NCI-H510A treated with DMSO at 0.1 percent for 48 hours (cell line): ENCODE measurements around the gene OSBPL6.
"Not testable (repeated sequence)": the region's sequence is repeated elsewhere in the genome, so short reads cannot be mapped to it uniquely, and the experiment has no call there.

Experiments used
- DNase-seq: peaks from one replicate; lab custom pipeline; 2025; lab: John Stamatoyannopoulos, UW

OSBPL6 gene

GRCh38 chr2:178198441-178198840 is 4.1 kb downstream of the OSBPL6 start:
- DNase-seq: not testable (repeated sequence)

- no peak for DNase-seq
Measured at GRCh38 chr2:178199334-178199733, 5.0 kb downstream of the OSBPL6 start.

- no peak for DNase-seq
Measured at GRCh38 chr2:178200331-178200730, 6.0 kb downstream of the OSBPL6 start.

- no peak for DNase-seq
Measured at GRCh38 chr2:178202927-178203326, 8.6 kb downstream of the OSBPL6 start.

- DNase-seq: no peak
Measured at GRCh38 chr2:178204977-178205376, 10.7 kb downstream of the OSBPL6 start.

- peak; percentile 19 for DNase-seq
Measured at GRCh38 chr2:178205853-178206521, 11.7 kb downstream of the OSBPL6 start.

- DNase-seq: no peak
Measured at GRCh38 chr2:178208336-178208735, 14.0 kb downstream of the OSBPL6 start.

GRCh38 chr2:178208817-178209216 is 14.5 kb downstream of the OSBPL6 start:
- DNase-seq: no peak

GRCh38 chr2:178211460-178211859 is 17.1 kb downstream of the OSBPL6 start:
- DNase-seq: no peak

- no peak for DNase-seq
Measured at GRCh38 chr2:178211943-178212342, 17.6 kb downstream of the OSBPL6 start.

GRCh38 chr2:178213991-178214390 is 19.7 kb downstream of the OSBPL6 start:
- DNase-seq: no peak

- DNase-seq: no peak
Measured at GRCh38 chr2:178219247-178219646, 24.9 kb downstream of the OSBPL6 start.

GRCh38 chr2:178220814-178221213 is 26.5 kb downstream of the OSBPL6 start:
- no peak for DNase-seq

- DNase-seq: no peak
Measured at GRCh38 chr2:178221556-178221955, 27.2 kb downstream of the OSBPL6 start.

- no peak for DNase-seq
Measured at GRCh38 chr2:178223806-178224205, 29.5 kb downstream of the OSBPL6 start.

- no peak for DNase-seq
Measured at GRCh38 chr2:178225006-178225805, 30.9 kb downstream of the OSBPL6 start.

GRCh38 chr2:178227187-178227586 is 32.9 kb downstream of the OSBPL6 start:
- DNase-seq: no peak

GRCh38 chr2:178229927-178230326 is 35.6 kb downstream of the OSBPL6 start:
- DNase-seq: no peak

GRCh38 chr2:178230396-178230795 is 36.1 kb downstream of the OSBPL6 start:
- DNase-seq: no peak

- DNase-seq: no peak
Measured at GRCh38 chr2:178233428-178233827, 39.1 kb downstream of the OSBPL6 start.

- no peak for DNase-seq
Measured at GRCh38 chr2:178234648-178235047, 40.3 kb downstream of the OSBPL6 start.

- DNase-seq: no peak
Measured at GRCh38 chr2:178237488-178238153, 43.3 kb downstream of the OSBPL6 start.

- no peak for DNase-seq
Measured at GRCh38 chr2:178238154-178238521, 43.8 kb downstream of the OSBPL6 start.
